Smooth muscle cell of the pulmonary artery (primary cell): ENCODE measurements around the gene ZNF772. TPM values are rescaled to one million over a fixed set of nuclear protein-coding genes. Genes with fewer than 3 reads are reported as not detected.

ENCODE experiments used
- total RNA-seq: library from RNA; depleted of rRNA; stranded (reverse); fragments of >200 nt; gene quantifications from 2 replicates; pipeline ENCODE4 v1.2.3, GENCODE V29; 2014

The ZNF772 gene
- 17.5 and 19.9 TPM in 2 replicates for total RNA-seq

DNA sequence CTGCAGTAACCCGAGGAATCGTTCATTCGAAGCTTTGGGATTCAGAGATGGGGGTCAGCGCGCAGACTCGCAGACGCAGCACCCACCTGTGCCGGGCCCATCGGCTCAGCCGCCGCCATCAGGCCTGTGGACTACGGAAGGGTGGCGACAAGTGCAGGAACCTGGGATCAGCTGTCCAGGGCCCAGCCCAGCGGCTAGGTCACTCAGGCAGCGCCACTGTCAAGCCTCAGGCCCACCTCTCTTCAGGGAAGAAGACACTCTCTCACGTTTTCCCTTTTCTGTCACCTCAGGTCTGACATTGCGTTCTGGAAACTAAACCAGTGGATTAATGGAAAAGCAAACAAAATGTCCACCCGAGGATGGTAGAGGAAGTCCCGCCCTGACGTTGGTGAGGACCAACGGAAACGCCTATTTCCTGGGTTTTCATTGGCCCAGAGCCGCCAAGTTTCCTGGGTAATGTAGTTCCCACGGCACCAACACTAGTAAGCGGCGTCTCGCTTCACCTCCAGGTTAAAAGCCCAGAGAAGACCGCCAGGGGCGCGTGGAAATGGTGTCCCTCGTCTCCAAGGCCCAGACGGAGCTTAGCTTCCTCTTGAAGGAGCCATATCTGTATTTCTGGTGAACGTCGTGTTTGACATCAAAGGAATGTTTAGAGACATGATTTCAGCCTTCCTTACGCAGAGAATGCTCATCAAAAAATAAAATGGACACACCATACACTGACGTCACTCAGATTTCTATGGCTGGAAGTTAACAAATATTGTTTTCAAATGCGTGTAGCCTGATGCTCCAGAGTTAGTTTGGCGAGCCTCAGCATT is at the start of gene ZNF772:
Gene ZNF772, minus strand, starts transcription at position 376 of the 818 bp plus-strand sequence. Its CDS starts 257 bp downstream, at position 119.

GRCh38 chr19:57499680-57500395 is 22.5 kb upstream of the ZNF772 start, which contains the start of gene ZNF773:
TSS of gene ZNF773 (plus strand) at chr19:57499938. CDS start at chr19:57500081, 143 bp downstream.

GRCh38 chr19:57487477-57488298 is 10.3 kb upstream of the ZNF772 start, which contains the start of gene ZNF419:
TSS of gene ZNF419 (plus strand) at chr19:57487750. CDS start at chr19:57487951, 201 bp downstream.

GRCh38 chr19:57435062-57435978 is 42.0 kb downstream of the ZNF772 start, which contains the start of gene ZNF749:
TSS of gene ZNF749 (plus strand) at chr19:57435325. CDS start at chr19:57435579, 254 bp downstream.

Other genes starting within 250 kb of the ZNF772 start
- gene AURKC, start 246.5 kb downstream of the ZNF772 start, total RNA-seq = 0.23 and 0.46 TPM in 2 replicates
- gene ZNF805, start 236.9 kb downstream of the ZNF772 start, total RNA-seq = 38.6 and 40.7 TPM in 2 replicates
- gene ZNF460, start 197.1 kb downstream of the ZNF772 start, total RNA-seq = 125 and 136 TPM in 2 replicates
- 11.2 and 12.3 TPM in 2 replicates for gene ZNF543, start 157.1 kb downstream of the ZNF772 start, total RNA-seq
- 9.5 and 10.9 TPM in 2 replicates for gene ZNF304, start 126.3 kb downstream of the ZNF772 start, total RNA-seq
- 6.6 and 7.5 TPM in 2 replicates for gene TRAPPC2B, start 114.0 kb downstream of the ZNF772 start, total RNA-seq
- gene ZNF547, start 114.0 kb downstream of the ZNF772 start, total RNA-seq = 3.7 and 3.8 TPM in 2 replicates
- 18.8 and 21.2 TPM in 2 replicates for gene ZNF548, start 87.7 kb downstream of the ZNF772 start, total RNA-seq
- 13.8 and 14.2 TPM in 2 replicates for gene ZNF17, start 66.4 kb downstream of the ZNF772 start, total RNA-seq
- gene ZNF749, start 42.2 kb downstream of the ZNF772 start, total RNA-seq = 10.0 and 15.4 TPM in 2 replicates
- 0.72 and 0.76 TPM in 2 replicates for gene VN1R1, start 20.4 kb downstream of the ZNF772 start, total RNA-seq
- gene ZNF419, start 10.2 kb upstream of the ZNF772 start, total RNA-seq = 13.8 and 13.9 TPM in 2 replicates
- gene ZNF773, start 22.4 kb upstream of the ZNF772 start, total RNA-seq = 13.7 and 22.1 TPM in 2 replicates
- gene ZNF549, start 49.8 kb upstream of the ZNF772 start, total RNA-seq = 6.5 and 7.2 TPM in 2 replicates
- gene ZNF550, start 82.3 kb upstream of the ZNF772 start, total RNA-seq = 9.1 and 13.0 TPM in 2 replicates
- 5.4 and 5.5 TPM in 2 replicates for gene ZNF416, start 101.3 kb upstream of the ZNF772 start, total RNA-seq
- 5.2 and 6.8 TPM in 2 replicates for gene ZIK1, start 106.6 kb upstream of the ZNF772 start, total RNA-seq
- 2.1 and 2.3 TPM in 2 replicates for gene ZNF530, start 122.3 kb upstream of the ZNF772 start, total RNA-seq
- 20.7 and 21.9 TPM in 2 replicates for gene ZNF134, start 136.7 kb upstream of the ZNF772 start, total RNA-seq
- 10.8 and 11.0 TPM in 2 replicates for gene ZNF211, start 155.6 kb upstream of the ZNF772 start, total RNA-seq
- 0.07 TPM in 1 of 2 replicates, not detected in the other for gene ZSCAN4, start 191.4 kb upstream of the ZNF772 start, total RNA-seq
- 5.3 and 5.7 TPM in 2 replicates for gene ZNF551, start 204.4 kb upstream of the ZNF772 start, total RNA-seq
- gene ZNF154, start 231.6 kb upstream of the ZNF772 start, total RNA-seq = 7.0 and 8.1 TPM in 2 replicates